Testis (tissue), 2 donors: ENCODE data around the gene CFAP126.

Source experiments
- CTCF ChIP-seq, 3 experiments: fragments of 450-650 bp in 2 of 3; fragments of 200-600 bp in 1 of 3; sonication (generic) in 1 of 3; IDR thresholded peaks; one replicate each; pipeline ENCODE4 v1.5.1; 2016 to 2019; ENCODE audit warnings: antibody characterized with exemption in 3 of 3, mild to moderate bottlenecking in 2 of 3, moderate library complexity in 1 of 3
- POLR2A ChIP-seq: fragments of 450-650 bp; IDR thresholded peaks from one replicate; pipeline ENCODE4 v1.6.1; 2017; ENCODE audit warnings: antibody characterized with exemption, mild to moderate bottlenecking, moderate library complexity

GRCh38 chr1:161330346-161330745 lies 37.3 kb downstream of the CFAP126 start:
- TF ChIP-seq CTCF (IDR thresholded peaks at IDR 0.05) (no peak), POLR2A (no peak)
